ENCODE data around the gene HAUS1.
A peak's percentile ranks its signal among the peaks of the same experiment; 100 is the strongest.

The HAUS1 gene

DNA sequence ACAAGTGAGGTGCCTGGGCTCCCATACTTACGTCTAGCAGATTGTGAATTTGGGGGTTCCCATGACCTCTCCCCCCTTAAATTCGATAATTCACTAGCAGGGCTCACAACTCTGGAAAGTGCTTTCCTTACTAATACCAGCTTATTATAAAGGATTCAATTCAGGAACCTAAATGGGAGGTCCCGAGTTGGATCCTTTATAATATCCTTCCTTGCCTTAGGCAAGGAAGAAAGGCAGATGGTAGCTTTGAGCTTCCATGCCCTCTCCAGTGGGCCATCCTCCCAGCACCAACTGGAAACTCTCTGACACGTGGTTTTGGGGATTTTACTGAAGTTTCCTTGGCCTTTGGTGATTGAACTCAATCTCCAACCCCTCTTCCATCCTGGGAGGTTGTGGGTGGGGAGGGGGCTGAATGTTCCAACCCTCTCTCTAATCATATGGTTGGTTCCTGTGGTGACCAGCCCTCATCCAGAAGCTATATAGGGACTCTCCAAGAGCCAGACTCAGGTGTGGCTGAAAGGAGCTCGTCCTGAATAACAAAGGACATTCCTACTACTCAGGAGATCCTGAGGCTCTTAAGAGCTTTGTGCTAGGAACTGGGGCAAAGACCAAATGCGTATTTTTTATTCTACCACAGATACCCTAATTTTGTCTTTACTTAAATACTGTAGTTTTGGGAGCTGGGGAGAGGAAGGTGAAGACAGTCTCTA, 62.2 kb downstream of the HAUS1 start:
- no peak overlapping the region for H3K4me3 ChIP-seq (ENCODE audit: low read depth, low read length)
- TF ChIP-seq CTCF (IDR thresholded peaks at IDR 0.05; ENCODE audit: low read depth, low read length), result no peak

GRCh38 chr18:46167971-46168370, 63.8 kb downstream of the HAUS1 start:
- no peak overlapping the region for H3K4me3 ChIP-seq (ENCODE audit: low read depth, low read length)
- TF ChIP-seq CTCF (IDR thresholded peaks at IDR 0.05; ENCODE audit: low read depth, low read length), result no peak

GRCh38 chr18:46169464-46169941, 65.3 kb downstream of the HAUS1 start:
- TF ChIP-seq CTCF (IDR thresholded peaks at IDR 0.05; ENCODE audit: low read depth, low read length), result no peak
- no peak overlapping the region for H3K4me3 ChIP-seq (ENCODE audit: low read depth, low read length)

DNA sequence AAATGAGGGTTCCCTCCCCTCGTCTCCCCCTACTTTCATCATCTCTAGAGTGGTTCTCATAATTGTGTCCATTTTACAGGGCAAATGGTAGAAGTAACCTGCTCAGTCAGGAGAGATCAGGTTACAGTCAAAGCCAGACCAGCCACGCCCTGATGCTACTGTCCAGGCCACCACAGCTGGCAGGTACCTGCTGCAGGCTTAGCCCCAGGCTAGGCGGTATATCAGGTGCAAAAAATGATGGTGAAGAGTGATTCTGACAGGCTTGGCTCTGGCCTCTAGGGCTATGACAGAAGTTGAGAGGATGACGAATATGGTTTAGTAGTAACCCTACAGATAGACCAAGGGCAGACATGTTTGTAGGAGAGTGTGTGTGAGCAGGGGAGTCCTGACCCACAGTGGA, 67.1 kb downstream of the HAUS1 start:
- no peak for TF ChIP-seq CTCF (IDR thresholded peaks at IDR 0.05; ENCODE audit: low read depth, low read length)
- H3K4me3 ChIP-seq (ENCODE audit: low read depth, low read length), result no peak overlapping the region

- H3K4me3 ChIP-seq (ENCODE audit: low read depth, low read length), result peak overlapping the region; percentile 93
- TF ChIP-seq CTCF (IDR thresholded peaks at IDR 0.05; ENCODE audit: low read depth, low read length), result peak; percentile 91
These were observed 69.5 kb downstream of the HAUS1 start for GRCh38 chr18:46173393-46174341.

- no peak for TF ChIP-seq CTCF (IDR thresholded peaks at IDR 0.05; ENCODE audit: low read depth, low read length)
- peak overlapping the region; percentile 93 for H3K4me3 ChIP-seq (ENCODE audit: low read depth, low read length)
These were observed 70.3 kb downstream of the HAUS1 start for GRCh38 chr18:46174342-46175041.
